Lung (tissue), 12 donors: Measurements from ENCODE around the gene MED31. TPM values are rescaled to one million over a fixed set of nuclear protein-coding genes. Genes with fewer than 3 reads are reported as not detected.
A peak's percentile ranks its signal among the peaks of the same experiment; 100 is the strongest.

ENCODE experiments used
- ATAC-seq: fragments of 200-7000 bp; cut with Tn5 transposase; one replicate; pipeline ENCODE4 v1.9.1; 2020; ENCODE audit warnings: moderate number of reproducible peaks; ENCODE audit not compliant: insufficient read depth, low FRiP score
- DNase-seq, 3 donors: peaks; one replicate each; pipeline ENCODE4 v3.0.0-alpha.2; 2013 to 2017
- H3K27ac ChIP-seq, 2 donors: one replicate each; pipeline ENCODE4 v1.5.1; 2013; ENCODE audit warnings: mild to moderate bottlenecking in 2 of 2, moderate library complexity in 2 of 2, control low read depth in 1 of 2, inconsistent platforms in 1 of 2, low read depth in 1 of 2, low read length in 1 of 2
- H3K27me3 ChIP-seq, 3 donors: one replicate each; pipeline ENCODE4 v1.5.1; 2013; ENCODE audit warnings: low read length in 2 of 3; ENCODE audit not compliant: control insufficient read depth in 3 of 3, insufficient read depth in 3 of 3
- H3K36me3 ChIP-seq, 4 donors: one replicate each; pipeline ENCODE4 v1.5.1; 2013; ENCODE audit warnings: low read length in 4 of 4, mild to moderate bottlenecking in 1 of 4, moderate library complexity in 1 of 4; ENCODE audit not compliant: control insufficient read depth in 4 of 4, insufficient read depth in 4 of 4
- H3K4me1 ChIP-seq, 5 donors: one replicate each; pipeline ENCODE4 v1.5.1; 2013; ENCODE audit warnings: low read length in 5 of 5, mild to moderate bottlenecking in 2 of 5, moderate library complexity in 1 of 5; ENCODE audit not compliant: control insufficient read depth in 5 of 5, insufficient read depth in 5 of 5
- H3K4me3 ChIP-seq: one replicate; pipeline ENCODE4 v1.5.1; 2013; ENCODE audit warnings: mild to moderate bottlenecking, control low read depth, moderate library complexity
- H3K9ac ChIP-seq, 2 donors: one replicate each; pipeline ENCODE4 v1.5.1; 2013; ENCODE audit warnings: low read length in 2 of 2, control low read depth in 1 of 2; ENCODE audit not compliant: insufficient read depth in 1 of 2
- H3K9me3 ChIP-seq, 4 donors: one replicate each; pipeline ENCODE4 v1.5.1; 2013; ENCODE audit warnings: low read length in 3 of 4, mild to moderate bottlenecking in 1 of 4, moderate library complexity in 1 of 4; ENCODE audit not compliant: control insufficient read depth in 4 of 4, insufficient read depth in 3 of 4
- WGBS, 2 donors: extraction: QIAGEN DNeasy Blood & Tissue Kit; methylation state at CpG; one replicate each; pipeline ENCODE4 v1.1.7; 2013; 5-methylcytosine and 5-hydroxymethylcytosine counted together
- polyA plus RNA-seq, 2 donors: library from polyadenylated mRNA; stranded (reverse); fragments of 200-250 nt; gene quantifications; one replicate each; pipeline ENCODE4 v1.2.1, GENCODE V29; 2013
- total RNA-seq, 2 donors: library from RNA; depleted of rRNA in 1 of 2; stranded (reverse); fragments of >200 nt in 1 of 2; gene quantifications; one replicate each; pipeline ENCODE4 v1.2.1, GENCODE V29; 2014 to 2021
- TF ChIP-seq, protein P1 (sequence below): IDR thresholded peaks from 2 replicates; pipeline ENCODE4 v1.5.1; 2012; ENCODE audit warnings: mild to moderate bottlenecking; ENCODE audit errors: control extremely low read depth, extremely low read depth
- donor health status: control.
- donor health status: control.
- donor health status: Bipolar disorder and iron deficiency.
- donor health status: healthy.
- donor health status: DM: yes; HTN: yes; CAD: no.

Gene MED31
- total and polyA plus RNA-seq, 4 donors: 16.6 to 27.7 (median 19.2) TPM

DNA sequence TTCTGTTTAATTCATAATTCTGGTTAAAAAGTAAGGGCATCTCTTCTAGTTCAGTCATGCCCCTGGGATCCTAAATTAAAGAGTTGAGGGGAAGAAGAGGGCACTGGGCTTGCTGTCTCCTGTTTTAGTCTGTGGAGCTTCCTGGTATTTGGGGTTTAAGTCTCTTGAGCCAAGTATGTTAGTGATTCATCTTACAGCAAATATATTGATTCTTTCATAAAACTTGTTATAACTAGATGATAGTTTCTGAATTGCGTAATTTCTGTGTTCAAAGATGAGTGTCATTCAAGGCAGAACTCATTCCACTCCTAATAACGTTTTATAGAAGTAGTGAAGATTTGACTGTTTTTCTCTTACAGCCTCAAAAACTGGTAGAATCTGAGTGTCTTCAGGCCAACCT, 8.8 kb downstream of the MED31 start:
- ATAC-seq (no peak), DNase-seq (no peak)
- H3K4me1 ChIP-seq: peaks cover 5 to 17% (median 15%) of the 10 kb centered on the region in 5 donors
- peaks cover 4 to 12% (median 7%) of the 10 kb centered on the region in 4 donors for H3K36me3 ChIP-seq
- no peaks in the 10 kb centered on the region for H3K27me3 ChIP-seq
- H3K4me3 ChIP-seq: no peak overlapping the region
- H3K9me3 ChIP-seq: no peaks in the 10 kb centered on the region
- TF ChIP-seq, protein P1, sequence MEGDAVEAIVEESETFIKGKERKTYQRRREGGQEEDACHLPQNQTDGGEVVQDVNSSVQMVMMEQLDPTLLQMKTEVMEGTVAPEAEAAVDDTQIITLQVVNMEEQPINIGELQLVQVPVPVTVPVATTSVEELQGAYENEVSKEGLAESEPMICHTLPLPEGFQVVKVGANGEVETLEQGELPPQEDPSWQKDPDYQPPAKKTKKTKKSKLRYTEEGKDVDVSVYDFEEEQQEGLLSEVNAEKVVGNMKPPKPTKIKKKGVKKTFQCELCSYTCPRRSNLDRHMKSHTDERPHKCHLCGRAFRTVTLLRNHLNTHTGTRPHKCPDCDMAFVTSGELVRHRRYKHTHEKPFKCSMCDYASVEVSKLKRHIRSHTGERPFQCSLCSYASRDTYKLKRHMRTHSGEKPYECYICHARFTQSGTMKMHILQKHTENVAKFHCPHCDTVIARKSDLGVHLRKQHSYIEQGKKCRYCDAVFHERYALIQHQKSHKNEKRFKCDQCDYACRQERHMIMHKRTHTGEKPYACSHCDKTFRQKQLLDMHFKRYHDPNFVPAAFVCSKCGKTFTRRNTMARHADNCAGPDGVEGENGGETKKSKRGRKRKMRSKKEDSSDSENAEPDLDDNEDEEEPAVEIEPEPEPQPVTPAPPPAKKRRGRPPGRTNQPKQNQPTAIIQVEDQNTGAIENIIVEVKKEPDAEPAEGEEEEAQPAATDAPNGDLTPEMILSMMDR: no peak
- no peak overlapping the region for H3K9ac ChIP-seq
- 53% methylated on average over 2 of the region's 2 CpGs for whole genome bisulfite sequencing, 2 donors
- H3K27ac ChIP-seq: no peak overlapping the region

DNA sequence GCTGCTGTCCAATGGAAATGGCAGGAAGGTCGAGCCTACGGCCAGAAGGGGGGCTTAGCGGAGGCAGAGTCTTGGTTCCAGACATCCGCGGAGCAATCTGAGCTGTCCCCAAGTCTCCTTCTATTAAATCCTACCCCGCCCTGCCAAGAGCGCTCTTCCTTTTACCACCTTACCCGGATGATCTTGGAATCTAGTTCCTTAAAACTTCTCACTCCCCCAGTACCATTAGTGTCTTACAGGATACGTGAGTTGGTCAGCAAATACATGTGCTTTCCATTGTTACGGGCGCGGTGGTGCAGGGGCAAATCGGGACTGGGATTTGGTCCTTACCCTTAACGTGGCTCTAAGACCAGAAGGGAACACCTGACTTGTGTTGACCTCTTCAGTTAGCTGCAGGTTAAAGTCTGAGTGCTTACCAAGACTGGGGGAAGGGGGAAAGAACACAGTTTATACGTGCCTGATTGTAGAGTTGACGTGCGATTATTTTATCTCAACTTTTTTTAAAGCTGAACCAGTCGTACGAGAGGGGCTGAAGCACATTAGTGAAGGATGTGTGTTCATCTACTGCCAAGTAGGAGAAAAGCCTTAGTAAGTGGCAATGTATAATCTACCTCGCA, 10.1 kb downstream of the MED31 start:
- 5 to 7% methylated on average over 20 of the region's 20 CpGs for WGBS, 2 donors
- Histone ChIP-seq H3K27me3 (no peaks in the 10 kb centered on the region), H3K27ac (peak overlapping the region; percentile 90 to 91), H3K4me1 (peaks cover 5 to 17% (median 15%) of the 10 kb centered on the region in 5 donors), H3K36me3 (peaks cover 0 to 9% (median 8%) of the 10 kb centered on the region in 4 donors), H3K9me3 (no peaks in the 10 kb centered on the region), H3K4me3 (peak overlapping the region; percentile 86), H3K9ac (peak overlapping the region; percentile 54 to 78)
- DNase-seq (peak; percentile 37 to 74 (median 57)), ATAC-seq (no peak)
- TF ChIP-seq, protein P1: no peak

DNA sequence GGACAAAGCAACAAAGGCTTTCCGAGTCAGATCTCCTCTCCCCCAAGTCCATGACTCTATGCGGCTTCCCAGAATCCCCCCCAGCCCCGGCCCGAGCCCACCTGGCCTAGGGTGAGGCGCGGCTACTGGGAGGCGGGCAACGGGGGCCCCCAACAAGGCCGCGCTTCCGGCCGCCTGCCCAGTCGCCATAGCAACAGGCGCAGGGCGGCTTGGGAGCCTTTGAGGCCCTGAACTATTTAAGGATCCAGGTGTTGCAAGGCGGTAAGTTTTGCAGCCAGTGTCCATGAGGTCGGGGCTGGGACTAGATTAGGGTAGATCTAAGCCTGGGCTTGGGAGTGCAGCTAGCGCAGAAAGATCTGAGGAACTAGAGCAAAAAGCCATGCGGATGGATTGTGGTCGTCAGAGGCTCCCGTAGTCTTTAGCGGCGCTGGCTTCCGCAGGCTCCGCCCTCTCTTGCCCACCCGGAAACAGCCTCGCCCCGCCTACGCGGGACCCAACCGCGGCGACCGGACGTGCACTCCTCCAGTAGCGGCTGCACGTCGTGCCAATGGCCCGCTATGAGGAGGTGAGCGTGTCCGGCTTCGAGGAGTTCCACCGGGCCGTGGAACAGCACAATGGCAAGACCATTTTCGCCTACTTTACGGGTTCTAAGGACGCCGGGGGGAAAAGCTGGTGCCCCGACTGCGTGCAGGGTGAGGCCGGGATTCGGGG, 10.7 kb downstream of the MED31 start, which contains the start of the genes KIAA0753 and TXNDC17:
Gene KIAA0753 (minus strand): TSS at position 176 of the 711 bp plus-strand sequence. CDS start 5,608 bp downstream, outside the sequence.
Gene TXNDC17 (plus strand): TSS at position 525 of the 711 bp plus-strand sequence. CDS start 23 bp downstream, at position 548.
- TF ChIP-seq, protein P1: no peak
- peak; percentile 96 for ATAC-seq
- H3K9ac ChIP-seq: peak within 1 kb of the TSS; percentile 54 to 78
- H3K27ac ChIP-seq: peak within 1 kb of the TSS; percentile 90 to 91
- no peaks in the 10 kb centered on the region for H3K27me3 ChIP-seq
- H3K36me3 ChIP-seq: peaks cover 0 to 10% (median 8%) of the 10 kb centered on the region in 4 donors
- H3K4me1 ChIP-seq: peaks cover 5 to 17% (median 13%) of the 10 kb centered on the region in 5 donors
- peak within 1 kb of the TSS; percentile 86 for H3K4me3 ChIP-seq
- H3K9me3 ChIP-seq: no peaks in the 10 kb centered on the region
- 0 to 1% methylated on average over 51 to 52 of the region's 52 CpGs for WGBS, 2 donors
- peak; percentile 92 to 95 (median 93) for DNase-seq
